Dermis blood vessel endothelial cell (primary cell): ENCODE measurements around the gene TBCK. TPM values are rescaled to one million over a fixed set of nuclear protein-coding genes. Genes with fewer than 3 reads are reported as not detected.

Experiments
- total RNA-seq: library from RNA; depleted of rRNA; stranded (reverse); fragments of >200 nt; gene quantifications from 2 replicates; pipeline ENCODE4 v1.2.3, GENCODE V29; 2014

Gene TBCK
- total RNA-seq, 1 donor from 2014 or later = 44.1 TPM

Other genes starting within 250 kb of the TBCK start
- gene AIMP1, start 341 bp upstream of the TBCK start, total RNA-seq = 21.3 and 29.4 TPM in 2 replicates
- not detected in 2 replicates for gene GIMD1, start 52.6 kb upstream of the TBCK start, total RNA-seq